Stimulated activated CD8-positive, alpha-beta memory T cell treated with anti-CD3 and anti-CD28 coated beads, Interleukin-4, amount 100 ng/mL, for 24 hours (primary cell): Measurements from ENCODE around the gene RIN2.

Experiments
- DNase-seq: peaks from one replicate; pipeline ENCODE4 v3.0.0-alpha.2; 2020; ENCODE audit warnings: low read depth

The RIN2 gene

GRCh38 chr20:19758133-19758500, at the start of gene RIN2:
RIN2 (plus strand) TSS chr20:19758258; CDS start chr20:19889602, 131,344 bp downstream.
- DNase-seq = no peak

- DNase-seq = no peak
These were observed 48.3 kb upstream of the RIN2 start for GRCh38 chr20:19709635-19710335.

- no peak for DNase-seq
These were observed 47.5 kb upstream of the RIN2 start for GRCh38 chr20:19710336-19711120.

- no peak for DNase-seq
These were observed 46.9 kb upstream of the RIN2 start for GRCh38 chr20:19711126-19711525.

GRCh38 chr20:19712721-19713260, 45.3 kb upstream of the RIN2 start:
- DNase-seq = no peak

- no peak for DNase-seq
These were observed 44.1 kb upstream of the RIN2 start for GRCh38 chr20:19713822-19714578.

GRCh38 chr20:19714579-19714840, 43.5 kb upstream of the RIN2 start:
- no peak for DNase-seq

- no peak for DNase-seq
These were observed 42.1 kb upstream of the RIN2 start for GRCh38 chr20:19715986-19716385.

GRCh38 chr20:19718880-19719279, 39.2 kb upstream of the RIN2 start:
- DNase-seq = no peak

GRCh38 chr20:19720991-19721390, 37.1 kb upstream of the RIN2 start:
- no peak for DNase-seq

- DNase-seq = no peak
These were observed 35.0 kb upstream of the RIN2 start for GRCh38 chr20:19723051-19723450.

GRCh38 chr20:19723813-19724430, 34.1 kb upstream of the RIN2 start:
- DNase-seq = no peak

GRCh38 chr20:19725373-19725772, 32.7 kb upstream of the RIN2 start:
- no peak for DNase-seq

GRCh38 chr20:19725814-19726525, 32.1 kb upstream of the RIN2 start:
- no peak for DNase-seq

GRCh38 chr20:19727251-19727847, 30.7 kb upstream of the RIN2 start:
- DNase-seq = no peak

- no peak for DNase-seq
These were observed 28.4 kb upstream of the RIN2 start for GRCh38 chr20:19729672-19730071.

GRCh38 chr20:19730706-19731105, 27.4 kb upstream of the RIN2 start:
- no peak for DNase-seq

- DNase-seq = no peak
These were observed 23.2 kb upstream of the RIN2 start for GRCh38 chr20:19734811-19735210.

GRCh38 chr20:19735446-19735845, 22.6 kb upstream of the RIN2 start:
- DNase-seq = no peak

- no peak for DNase-seq
These were observed 21.0 kb upstream of the RIN2 start for GRCh38 chr20:19737025-19737424.

GRCh38 chr20:19738951-19739350, 19.1 kb upstream of the RIN2 start:
- no peak for DNase-seq
